Effector CD4-positive, alpha-beta T cell (primary cell): ENCODE measurements around the gene TPM4.
"Not testable (repeated sequence)": the region's sequence is repeated elsewhere in the genome, so short reads cannot be mapped to it uniquely, and the experiment has no call there.

Experiments
- DNase-seq: peaks from one replicate; pipeline ENCODE4 v3.0.0-alpha.2; 2020

The TPM4 gene

DNA sequence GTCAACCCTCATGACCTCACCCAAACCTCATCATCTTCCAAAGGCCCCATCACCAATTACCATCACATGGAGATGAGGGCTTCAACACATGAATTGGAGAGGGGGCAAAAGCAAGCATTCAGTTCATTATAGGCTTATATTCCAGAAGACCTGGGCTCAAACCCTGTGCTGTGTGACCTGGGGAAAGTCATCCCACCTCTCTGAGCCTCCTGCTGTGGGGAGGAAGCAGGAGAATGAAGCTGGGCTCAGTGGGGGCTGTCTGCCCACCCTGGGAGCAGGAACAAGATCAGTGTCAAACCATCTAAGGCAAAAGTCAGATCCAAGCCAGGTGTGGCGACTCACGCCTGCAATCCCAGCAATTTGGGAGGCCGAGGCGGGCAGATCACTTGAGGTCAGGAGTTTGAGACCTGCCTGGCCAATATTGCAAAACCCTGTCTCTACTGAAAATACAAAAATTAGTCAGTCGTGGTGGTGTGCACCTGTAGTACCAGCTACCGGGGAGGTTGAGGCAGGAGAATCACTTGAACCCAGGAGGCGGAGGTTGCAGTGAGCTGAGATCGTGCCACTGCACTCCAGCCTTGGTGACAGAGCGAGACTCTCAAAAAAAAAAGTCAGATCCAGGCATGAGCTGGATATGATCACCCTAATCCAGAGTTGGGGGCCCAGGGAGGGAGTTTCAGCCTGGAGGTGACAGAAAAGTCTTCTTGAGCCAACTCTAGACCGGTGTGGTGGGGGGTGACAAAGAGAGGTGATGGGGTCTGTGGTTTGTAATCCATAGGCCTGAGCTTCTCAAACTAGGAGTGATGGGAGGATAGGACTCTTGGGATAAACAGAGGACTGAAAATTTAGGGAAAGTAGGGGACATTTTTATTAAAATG is 1.6 kb upstream of the TPM4 start:
- DNase-seq = no peak

DNA sequence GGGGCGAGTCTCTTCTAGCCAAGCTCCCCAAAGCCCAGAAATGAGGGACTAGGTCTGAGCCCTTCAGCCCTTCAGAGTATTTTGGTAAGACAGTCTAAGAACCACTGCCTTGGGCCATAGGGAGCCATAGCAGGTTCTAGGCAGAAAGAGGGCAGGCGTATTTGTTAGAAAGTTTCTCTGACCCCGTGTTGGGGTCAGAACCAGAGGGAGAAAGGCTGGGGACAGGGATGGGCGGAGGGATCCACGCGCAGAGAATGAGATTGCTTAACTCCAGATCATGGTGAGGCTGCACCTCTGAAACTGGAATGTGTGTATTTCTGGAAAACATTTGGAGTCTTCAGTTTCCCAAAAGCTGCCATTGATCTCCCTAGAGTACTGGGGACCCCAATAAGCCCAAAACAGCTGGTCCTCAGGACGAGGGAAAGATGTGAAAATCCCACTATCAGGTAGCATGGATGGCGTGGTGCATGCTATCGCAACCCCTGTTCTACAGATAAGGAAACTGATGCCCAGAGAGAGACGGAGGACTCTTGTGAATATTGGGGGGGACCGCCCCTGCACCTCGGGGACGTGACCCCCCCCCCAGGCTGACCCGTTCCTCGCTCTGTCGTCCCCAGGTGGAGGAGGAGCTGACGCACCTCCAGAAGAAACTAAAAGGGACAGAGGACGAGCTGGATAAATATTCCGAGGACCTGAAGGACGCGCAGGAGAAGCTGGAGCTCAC is 703 bp upstream of the TPM4 start:
- DNase-seq = no peak

DNA sequence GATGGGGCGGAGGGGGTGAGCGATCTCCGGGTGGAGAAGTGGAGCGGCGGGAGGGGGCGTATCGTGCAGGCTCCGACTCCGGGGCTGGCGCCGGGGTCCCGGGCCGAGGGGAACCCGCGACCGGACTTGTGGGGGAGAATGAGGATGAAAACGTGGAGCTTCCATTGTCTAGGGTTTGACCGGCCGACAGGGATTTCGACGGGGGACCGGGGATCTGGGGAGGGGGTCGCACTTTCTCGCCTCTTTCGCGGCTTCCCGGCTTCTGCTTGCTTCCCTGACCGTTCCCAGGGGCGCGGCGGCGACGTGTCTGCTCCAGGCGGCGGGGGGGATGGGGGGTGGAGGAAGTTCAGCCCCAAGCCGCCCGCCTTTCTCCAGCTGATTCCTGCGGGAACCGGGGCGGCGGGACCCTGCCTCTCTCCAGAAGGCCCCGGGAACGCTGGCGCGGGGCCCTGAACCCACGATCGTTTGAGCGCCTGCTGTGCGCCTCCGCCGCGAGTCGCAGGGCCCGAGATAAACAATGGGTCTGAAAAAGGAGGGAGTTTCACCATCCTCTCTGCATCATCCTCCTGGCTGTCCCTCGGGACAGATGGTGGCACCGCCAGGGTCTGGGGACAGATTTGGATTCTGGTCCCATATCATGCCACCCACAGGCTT is 790 bp downstream of the TPM4 start:
- no peak for DNase-seq

DNA sequence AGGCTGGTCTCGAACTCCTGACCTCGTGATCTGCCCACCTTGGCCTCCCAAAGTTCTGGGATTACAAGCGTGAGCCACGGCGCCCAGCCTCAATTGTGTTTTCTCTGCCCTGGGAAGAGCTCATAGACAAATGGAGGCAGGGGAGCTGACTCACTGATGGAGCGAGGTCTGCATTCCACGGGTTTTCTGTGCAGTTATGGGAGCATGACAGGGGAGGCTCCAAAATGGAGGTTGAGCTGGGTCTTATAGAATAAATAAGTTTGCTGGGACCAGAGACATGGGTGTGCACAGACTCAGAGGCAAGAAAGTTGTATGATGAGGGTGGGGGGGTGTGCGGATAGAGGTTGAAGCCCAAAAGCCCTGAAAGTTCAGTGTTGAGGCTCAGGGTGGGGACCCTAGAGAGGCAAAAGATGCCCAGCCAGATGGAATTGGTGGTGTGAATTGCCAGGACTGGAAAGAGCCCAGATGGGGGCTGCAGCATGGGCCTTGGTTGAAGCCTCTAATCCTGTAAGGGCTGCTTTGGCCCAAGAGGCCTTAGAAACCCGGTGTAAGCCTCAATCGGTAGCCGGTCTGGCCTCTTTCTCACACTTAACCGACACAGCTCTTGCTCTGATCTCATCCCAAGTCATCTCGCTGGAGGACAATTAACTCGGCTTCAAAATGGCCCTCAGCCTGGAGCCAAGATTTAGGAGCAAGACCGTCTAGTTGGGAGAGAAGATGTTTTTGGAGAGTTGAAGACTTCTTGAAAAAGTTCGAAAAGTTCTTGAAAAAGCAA is 1.9 kb downstream of the TPM4 start:
- DNase-seq = no peak

DNA sequence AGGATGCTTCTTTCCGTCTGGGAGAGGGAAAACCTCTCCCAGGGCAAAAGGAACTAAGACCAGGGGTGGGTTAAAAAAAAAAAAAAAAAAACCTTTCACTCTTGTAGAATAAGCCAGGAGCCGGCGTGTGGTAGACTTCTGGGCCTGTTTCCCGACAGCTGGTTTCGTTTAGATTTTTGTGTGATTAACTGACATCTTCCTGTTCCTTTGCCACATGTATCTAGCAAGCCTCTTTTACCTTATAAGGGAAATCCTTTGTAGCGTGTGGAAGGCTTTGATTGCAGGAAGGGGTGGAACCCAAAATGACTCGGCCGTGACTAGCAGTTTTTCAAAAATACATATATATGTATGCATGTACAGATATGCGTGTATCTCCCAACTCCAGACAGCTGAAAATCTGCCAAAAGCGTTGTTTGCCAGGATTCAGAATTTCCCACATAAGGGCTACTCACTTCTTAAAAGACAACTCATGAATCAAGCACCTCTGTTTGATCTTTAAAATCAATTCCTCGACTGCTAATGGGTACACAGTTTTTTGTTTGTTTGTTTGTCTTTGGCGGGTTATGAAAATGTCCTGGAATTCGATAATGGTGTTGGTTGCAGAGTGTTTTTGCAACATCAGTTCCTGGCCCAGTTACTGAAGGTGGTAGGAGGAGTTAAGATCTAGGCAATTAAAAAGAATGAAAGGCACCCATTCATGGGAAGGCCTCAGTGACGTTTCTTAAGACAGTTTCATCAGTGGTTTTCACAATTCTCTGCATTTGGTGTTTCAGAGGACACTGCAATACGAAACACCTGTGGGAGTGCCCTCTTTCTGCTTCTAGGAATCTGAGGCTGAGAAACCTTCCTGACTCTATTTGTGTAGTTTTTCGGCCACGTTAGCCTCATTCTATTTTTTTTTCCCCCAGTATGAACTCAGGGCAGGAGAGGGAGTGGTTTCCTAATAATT is 2.7 kb downstream of the TPM4 start:
- DNase-seq = peak; percentile 60

DNA sequence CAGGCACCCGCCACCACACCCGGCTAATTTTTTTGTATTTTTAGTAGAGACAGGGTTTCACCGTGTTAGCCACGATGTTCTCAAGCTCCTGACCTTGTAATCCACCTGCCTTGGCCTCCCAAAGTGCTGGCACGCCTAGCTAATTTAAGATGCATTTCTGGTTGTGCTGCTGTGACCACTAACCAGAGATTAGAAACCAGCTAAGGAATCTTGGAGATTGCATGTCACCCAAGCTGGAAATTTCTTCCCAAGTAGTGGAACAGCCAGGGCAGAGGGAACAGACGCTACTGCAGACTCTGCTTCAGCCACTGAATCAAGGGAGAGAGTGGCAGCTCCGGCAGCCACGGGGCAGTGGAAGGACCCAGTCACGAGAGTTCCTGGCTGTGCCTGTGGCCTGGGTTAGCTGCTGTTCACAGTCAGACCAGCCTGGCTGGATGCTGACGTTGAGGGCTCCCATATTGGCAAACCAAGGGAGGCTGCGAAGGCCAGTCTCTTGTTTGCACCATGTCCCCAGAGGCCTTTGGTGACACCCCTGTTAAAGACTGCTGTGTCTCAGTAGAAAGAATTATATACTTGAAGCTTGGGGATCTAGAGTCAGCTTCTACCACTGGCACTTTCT is 7.9 kb downstream of the TPM4 start:
- no peak for DNase-seq

DNA sequence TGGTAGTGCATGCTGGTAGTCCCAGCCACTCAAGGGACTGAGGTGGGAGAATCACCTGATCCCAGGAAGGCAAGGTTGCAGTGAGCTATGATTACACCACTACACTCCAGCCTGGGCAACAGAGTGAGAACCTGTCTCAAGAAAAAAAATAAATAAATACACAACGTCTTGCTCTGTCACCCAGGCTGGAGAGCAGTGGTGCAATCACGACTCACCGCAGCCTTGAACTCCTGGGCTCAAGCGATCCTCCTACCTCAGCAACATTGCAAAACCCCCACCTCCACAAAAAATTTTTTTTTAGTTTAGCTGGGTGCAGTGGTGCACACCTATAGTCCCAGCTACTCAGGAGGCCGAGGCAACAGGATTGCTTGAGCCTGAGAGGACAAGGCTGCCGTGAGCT is 8.8 kb downstream of the TPM4 start:
- no peak for DNase-seq

DNA sequence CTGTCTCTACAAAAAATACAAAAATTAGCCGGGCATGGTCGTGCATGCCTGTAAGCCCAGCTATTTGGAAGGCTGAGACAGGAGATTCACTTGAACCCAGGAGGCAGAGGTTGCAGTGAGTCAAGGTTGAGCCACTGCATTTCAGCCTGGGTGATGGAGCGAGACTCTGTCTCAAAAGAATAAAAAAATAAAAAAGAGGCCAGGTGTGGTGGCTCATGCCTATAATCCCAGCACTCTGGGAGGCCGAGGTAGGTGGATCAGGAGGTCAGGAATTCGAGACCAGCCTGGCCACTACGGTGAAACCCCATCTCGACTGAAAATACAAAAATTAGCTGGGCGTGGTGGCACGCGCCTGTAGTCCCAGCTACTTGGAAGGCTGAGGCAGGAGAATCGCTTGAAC is 11.1 kb downstream of the TPM4 start:
- not testable (repeated sequence) for DNase-seq

DNA sequence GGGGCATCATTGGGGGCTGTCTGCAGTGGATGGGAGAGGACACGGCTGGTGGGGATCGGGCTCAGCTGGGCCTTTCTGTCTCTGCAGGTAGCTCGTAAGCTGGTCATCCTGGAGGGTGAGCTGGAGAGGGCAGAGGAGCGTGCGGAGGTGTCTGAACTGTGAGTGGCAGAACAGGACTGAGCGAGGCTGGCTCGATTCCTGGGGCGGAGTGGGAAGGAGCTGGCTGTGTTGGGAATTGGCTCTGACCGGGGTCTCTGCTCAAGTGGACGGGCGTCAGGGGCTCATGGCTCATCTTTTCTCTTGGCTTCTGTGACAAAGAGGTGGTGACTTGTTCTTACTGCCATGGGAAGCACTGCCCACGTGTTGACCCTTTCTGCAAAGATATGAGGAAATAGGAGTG is 11.6 kb downstream of the TPM4 start:
- no peak for DNase-seq

DNA sequence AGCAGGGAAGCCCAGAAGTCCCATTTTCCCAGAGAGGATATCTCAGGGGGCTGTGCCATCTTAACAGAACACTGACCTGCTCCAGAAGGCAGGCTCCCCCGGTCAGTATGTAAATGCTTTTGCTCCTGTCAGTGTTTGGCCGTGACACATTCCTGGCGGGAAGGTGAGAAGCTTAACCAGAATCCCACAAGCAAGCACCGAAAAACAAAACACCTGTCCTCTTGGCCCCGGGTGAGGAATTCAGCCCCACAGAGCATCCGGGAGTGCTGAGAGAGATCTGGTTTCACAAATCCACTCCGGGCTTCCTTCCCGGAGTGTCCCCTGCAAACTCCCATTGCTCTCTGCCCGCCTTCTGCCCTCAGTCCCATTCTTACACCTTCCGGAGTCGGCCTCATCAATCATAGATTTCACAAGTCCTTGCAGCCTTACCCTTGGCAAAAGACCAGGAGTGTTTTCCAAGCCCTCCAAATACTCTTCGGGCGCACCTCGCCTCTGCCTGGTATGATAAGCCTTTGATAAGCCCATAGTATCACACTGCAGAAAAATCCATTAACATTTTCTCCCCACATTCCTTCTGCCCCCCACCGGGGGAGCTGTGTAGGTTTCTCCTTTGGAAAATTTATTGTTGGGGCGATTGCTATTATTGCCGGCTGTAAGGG is 12.2 kb downstream of the TPM4 start:
- no peak for DNase-seq

DNA sequence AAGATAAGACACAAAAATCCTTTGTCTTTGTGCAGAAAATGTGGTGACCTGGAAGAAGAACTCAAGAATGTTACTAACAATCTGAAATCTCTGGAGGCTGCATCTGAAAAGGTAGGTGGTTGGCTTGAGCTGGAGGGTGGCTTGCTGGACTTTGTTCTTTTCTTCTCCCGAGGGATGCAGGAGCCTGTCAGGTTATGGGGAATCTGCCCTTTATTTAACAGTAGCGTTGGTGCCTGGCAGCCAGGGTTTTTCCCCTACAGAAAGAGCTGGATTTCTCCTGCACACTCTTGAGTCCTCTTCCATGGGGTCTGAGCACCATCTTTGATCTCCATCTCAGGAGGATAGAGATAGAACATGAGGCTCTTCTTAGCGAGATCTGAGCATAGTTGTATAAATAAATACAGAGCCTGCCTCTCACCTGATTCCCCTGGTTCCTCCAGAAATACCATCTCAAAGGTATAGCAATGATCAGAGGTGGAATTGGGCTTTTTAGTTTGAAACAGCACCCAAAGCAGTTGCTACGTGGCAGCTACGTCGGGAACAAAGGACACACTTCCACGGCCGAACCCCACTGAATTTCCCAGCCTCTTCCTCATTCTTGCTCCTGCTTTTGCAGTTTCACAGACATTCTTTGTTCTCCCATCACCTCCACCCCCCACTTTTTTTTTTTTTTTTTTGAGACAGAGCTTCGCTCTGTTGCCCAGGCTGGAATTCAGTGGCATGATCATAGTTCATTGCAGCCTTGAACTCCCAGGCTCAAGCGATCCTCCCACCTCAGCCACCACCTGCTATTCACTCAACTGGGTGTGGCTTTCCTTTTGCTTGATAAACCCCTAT is 12.9 kb downstream of the TPM4 start:
- no peak for DNase-seq

DNA sequence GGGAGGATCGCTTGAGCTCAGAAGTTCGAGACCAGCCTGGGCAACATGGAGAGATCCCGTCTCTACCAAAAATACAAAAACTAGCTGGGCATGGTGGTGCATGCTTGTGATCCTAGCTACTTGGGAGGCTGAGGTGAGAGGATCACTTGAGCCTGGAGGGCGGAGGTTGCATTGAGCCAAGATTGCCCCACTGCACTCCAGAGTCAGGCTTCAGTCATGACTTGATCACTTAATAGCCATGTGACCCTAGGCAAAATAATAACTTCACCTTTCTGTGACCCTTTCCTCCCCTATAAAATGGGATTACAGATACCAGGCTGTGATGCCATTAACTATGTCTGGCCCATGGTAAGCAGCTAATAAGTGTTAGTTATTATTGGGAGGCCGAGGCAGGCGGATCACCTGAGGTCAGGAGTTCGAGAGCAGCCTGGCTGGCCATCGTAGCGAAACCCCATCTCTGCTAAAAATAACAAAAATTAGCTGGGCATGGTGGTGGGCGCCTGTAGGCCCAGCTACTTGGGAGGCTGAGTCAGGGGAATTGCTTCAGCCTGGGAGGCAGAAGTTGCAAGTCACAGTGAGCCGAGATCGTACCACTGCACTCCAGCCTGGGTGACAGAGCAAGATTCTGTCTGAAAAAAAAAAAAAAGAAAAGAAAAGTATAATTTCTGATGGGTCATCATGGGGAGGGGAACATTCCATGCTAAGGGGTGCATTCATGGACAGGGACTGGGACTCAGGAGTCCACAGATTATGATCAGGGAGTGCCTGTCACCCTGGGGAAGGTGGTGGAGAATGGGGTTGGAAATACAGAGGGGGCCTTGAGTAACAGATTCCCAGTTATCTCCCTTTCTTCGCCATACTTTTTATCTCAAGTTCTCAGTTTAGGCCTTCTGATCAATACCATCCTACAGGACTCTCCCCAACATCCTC is 15.5 kb downstream of the TPM4 start:
- DNase-seq = no peak

DNA sequence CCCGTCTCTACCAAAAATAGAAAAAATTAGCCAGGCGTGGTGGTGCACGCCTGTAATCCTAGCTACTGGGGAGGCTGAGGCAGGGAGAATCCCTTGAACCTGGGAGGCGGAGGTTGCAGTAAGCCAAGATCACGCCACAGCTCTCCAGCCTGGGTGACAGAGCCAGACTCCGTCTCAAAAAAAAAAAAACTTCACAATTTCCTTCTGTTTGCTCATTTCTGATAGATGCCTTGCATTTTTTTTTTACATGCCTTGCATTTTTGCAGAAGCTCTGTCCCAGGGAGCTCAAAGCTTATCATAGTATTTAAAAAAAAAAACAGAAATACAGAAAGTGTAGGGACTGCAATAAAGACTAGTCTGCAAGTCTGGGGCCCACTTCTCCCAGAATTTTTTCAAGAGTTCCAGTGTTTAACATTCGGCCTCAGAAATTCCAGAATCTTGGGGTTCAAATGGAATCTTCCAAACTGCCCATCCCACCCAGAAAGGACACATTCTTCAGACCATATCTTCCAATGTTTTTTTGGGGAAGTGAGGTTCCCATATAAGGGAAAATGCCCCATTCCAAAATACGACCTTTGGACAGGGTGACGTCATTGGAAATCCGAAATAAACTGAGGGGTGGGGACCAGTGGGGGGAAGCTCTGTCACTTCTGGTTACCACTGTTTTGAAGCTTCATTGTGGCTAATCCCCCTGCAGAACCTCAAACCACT is 18.2 kb downstream of the TPM4 start:
- DNase-seq = no peak

DNA sequence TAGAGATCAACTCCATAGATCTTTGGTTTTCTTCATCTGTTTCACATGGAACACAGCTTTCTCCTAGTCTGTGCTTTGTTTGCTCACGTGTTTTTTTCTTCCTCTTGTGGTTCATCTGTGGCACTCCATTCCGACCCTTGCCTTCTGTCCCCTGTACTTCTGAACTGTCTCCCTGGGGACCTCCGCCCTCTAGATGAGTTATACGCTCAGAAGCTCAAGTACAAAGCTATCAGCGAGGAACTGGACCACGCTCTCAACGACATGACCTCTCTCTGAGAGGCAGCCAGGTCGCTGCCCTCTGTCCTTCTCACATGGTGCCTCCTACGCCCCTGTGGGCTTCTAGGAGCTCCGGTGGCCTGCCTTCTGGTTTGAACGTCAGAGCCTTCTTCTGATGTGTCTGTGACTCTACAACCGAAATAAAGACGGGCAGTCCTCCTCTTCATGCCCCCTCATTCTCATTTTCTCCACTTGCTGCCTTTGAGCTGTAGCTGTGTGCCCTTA is 18.8 kb downstream of the TPM4 start:
- DNase-seq = no peak

DNA sequence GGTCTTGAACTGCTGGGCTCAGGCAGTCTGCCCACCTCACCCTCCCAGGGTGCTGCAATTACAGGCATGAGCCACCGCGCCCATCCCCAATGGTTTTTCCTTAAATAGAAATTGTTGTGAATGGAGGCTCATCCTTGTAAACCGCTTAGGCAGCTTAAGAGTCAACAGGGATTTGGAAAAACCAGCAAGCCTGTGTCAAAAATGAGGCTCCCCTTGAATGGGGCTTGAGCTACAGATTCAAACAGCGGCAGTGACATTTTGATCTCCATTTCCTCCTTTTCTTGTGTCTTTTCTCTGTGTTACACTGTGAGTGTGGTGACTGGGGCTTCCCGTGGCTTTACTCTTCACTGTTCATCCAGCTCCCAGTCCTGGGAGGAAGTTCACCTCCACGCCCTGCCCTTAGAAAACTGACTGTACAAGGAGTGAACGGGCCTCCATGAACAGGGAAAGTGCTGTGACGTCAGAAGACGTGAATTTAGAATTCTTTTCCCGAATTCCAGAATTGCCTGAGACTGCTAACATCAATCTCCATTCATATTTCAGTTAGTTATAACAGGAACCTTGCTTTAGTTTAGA is 20.1 kb downstream of the TPM4 start:
- no peak for DNase-seq

DNA sequence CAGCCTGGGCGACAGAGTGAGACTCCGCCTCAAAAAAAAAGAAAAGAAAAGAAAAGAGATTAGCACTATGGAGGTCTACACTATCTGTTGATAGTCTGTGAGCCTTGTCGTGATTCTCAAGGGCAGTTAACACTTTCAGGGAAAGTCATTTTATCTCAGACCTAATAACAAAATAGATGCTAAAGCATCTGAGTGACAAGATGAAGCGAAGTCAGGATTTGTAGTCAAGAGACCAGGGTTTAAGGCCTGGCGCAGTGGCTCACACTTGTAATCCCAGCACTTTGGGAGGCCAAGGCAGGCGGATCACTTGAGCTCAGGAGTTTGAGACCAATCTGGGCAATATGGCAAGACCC is 22.1 kb downstream of the TPM4 start:
- no peak for DNase-seq

DNA sequence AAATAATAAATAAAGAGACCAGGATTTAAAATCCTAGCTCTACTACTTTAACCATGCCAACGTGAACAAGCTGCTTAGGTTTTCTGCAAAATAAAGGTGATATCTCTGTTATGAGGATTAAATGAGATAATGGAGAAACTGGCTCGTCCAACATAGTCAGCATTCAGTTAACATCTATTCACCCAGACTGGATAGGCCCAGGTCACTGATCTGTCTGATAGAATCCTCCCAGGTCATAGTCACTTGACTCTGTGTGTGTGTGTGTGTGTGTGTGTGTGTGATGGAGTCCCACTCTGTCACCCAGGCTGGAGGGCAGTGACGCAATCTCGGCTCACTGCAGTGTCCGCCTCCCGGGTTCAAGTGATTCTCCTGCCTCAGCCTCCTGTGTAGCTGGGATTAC is 22.5 kb downstream of the TPM4 start:
- DNase-seq = no peak
